Measurements from ENCODE around the gene OSGEP.

Gene OSGEP

GRCh38 chr14:20454516-20455354, at the start of gene OSGEP, which contains the start of gene APEX1:
TSS of gene OSGEP (minus strand) at chr14:20454812. CDS start at chr14:20454683, 129 bp downstream.
TSS of gene APEX1 (plus strand) at chr14:20455226. CDS start at chr14:20455646, 420 bp downstream.
- DNase-seq (ENCODE audit: low read depth in 2 of 2, low spot score in 1 of 2) = peak; percentile 89 to 96

- no peak for DNase-seq (ENCODE audit: low read depth in 2 of 2, low spot score in 1 of 2)
These were observed 49.3 kb upstream of the OSGEP start for GRCh38 chr14:20503898-20504297.

GRCh38 chr14:20501346-20501745, 46.7 kb upstream of the OSGEP start:
- DNase-seq (ENCODE audit: low read depth in 2 of 2, low spot score in 1 of 2) = no peak

- DNase-seq (ENCODE audit: low read depth in 2 of 2, low spot score in 1 of 2) = no peak
These were observed 45.3 kb upstream of the OSGEP start for GRCh38 chr14:20499881-20500280.

GRCh38 chr14:20499108-20499507, 44.5 kb upstream of the OSGEP start:
- no peak for DNase-seq (ENCODE audit: low read depth in 2 of 2, low spot score in 1 of 2)

- no peak for DNase-seq (ENCODE audit: low read depth in 2 of 2, low spot score in 1 of 2)
These were observed 44.0 kb upstream of the OSGEP start for GRCh38 chr14:20498622-20499021.

- DNase-seq (ENCODE audit: low read depth in 2 of 2, low spot score in 1 of 2) = no peak
These were observed 40.5 kb upstream of the OSGEP start for GRCh38 chr14:20494935-20495766.

GRCh38 chr14:20493634-20494033, 39.0 kb upstream of the OSGEP start:
- DNase-seq (ENCODE audit: low read depth in 2 of 2, low spot score in 1 of 2) = no peak

- DNase-seq (ENCODE audit: low read depth in 2 of 2, low spot score in 1 of 2) = no peak
These were observed 37.9 kb upstream of the OSGEP start for GRCh38 chr14:20492486-20492885.

- DNase-seq (ENCODE audit: low read depth in 2 of 2, low spot score in 1 of 2) = no peak
These were observed 36.0 kb upstream of the OSGEP start for GRCh38 chr14:20490563-20490962.

GRCh38 chr14:20489093-20489994, 34.7 kb upstream of the OSGEP start:
- DNase-seq (ENCODE audit: low read depth in 2 of 2, low spot score in 1 of 2) = peak in 1 of 2 donors; percentile 7

GRCh38 chr14:20487396-20487725, 32.7 kb upstream of the OSGEP start:
- no peak for DNase-seq (ENCODE audit: low read depth in 2 of 2, low spot score in 1 of 2)

GRCh38 chr14:20486684-20487395, 32.2 kb upstream of the OSGEP start:
- no peak for DNase-seq (ENCODE audit: low read depth in 2 of 2, low spot score in 1 of 2)

GRCh38 chr14:20485900-20486299, 31.3 kb upstream of the OSGEP start:
- DNase-seq (ENCODE audit: low read depth in 2 of 2, low spot score in 1 of 2) = no peak

- DNase-seq (ENCODE audit: low read depth in 2 of 2, low spot score in 1 of 2) = no peak
These were observed 27.8 kb upstream of the OSGEP start for GRCh38 chr14:20482382-20482781.

- DNase-seq (ENCODE audit: low read depth in 2 of 2, low spot score in 1 of 2) = no peak
These were observed 24.3 kb upstream of the OSGEP start for GRCh38 chr14:20478894-20479293.

- DNase-seq (ENCODE audit: low read depth in 2 of 2, low spot score in 1 of 2) = peak in 1 of 2 donors; percentile 20
These were observed 22.7 kb upstream of the OSGEP start for GRCh38 chr14:20477211-20477876.

GRCh38 chr14:20476776-20477175, 22.2 kb upstream of the OSGEP start:
- DNase-seq (ENCODE audit: low read depth in 2 of 2, low spot score in 1 of 2) = no peak

- DNase-seq (ENCODE audit: low read depth in 2 of 2, low spot score in 1 of 2) = no peak
These were observed 18.0 kb upstream of the OSGEP start for GRCh38 chr14:20472536-20473169.

- no peak for DNase-seq (ENCODE audit: low read depth in 2 of 2, low spot score in 1 of 2)
These were observed 15.9 kb upstream of the OSGEP start for GRCh38 chr14:20470603-20470901.
